OCI-LY7 (cell line): ENCODE results near the gene IDH3B. TPM values are rescaled to one million over a fixed set of nuclear protein-coding genes. Genes with fewer than 3 reads are reported as not detected.
A peak's percentile ranks its signal among the peaks of the same experiment; 100 is the strongest.

Experiments
- BruUV-seq: library from RNA; stranded (reverse); fragments of 400-500 nt; replicated peaks from 2 replicates; lab custom pipeline; 2021; lab: Mats Ljungman, UMichigan
- CTCF ChIA-PET: fragments of 300-600 bp; sonication (Branson Sonifier 250); formaldehyde crosslinking; loops from one replicate; lab custom pipeline; 2022; ENCODE audit warnings: antibody characterized with exemption; ENCODE audit not compliant: unreplicated experiment; lab: Charles Lee
- POLR2A ChIA-PET: fragments of 300-600 bp; sonication (Branson Sonifier 250); formaldehyde crosslinking; loops from one replicate; lab custom pipeline; 2022; ENCODE audit warnings: antibody characterized with exemption; lab: Charles Lee
- DNase-seq: peaks from one replicate; pipeline ENCODE4 v3.0.0-alpha.2; 2015; ENCODE audit warnings: low spot score
- H2AFZ ChIP-seq: fragments of 200-600 bp; sonication (generic), shearing (Covaris generic); 2 replicates; pipeline ENCODE4 v1.6.1; 2014; ENCODE audit warnings: mild to moderate bottlenecking, antibody characterized with exemption, low read length, moderate library complexity
- H3K27ac ChIP-seq: fragments of 200-600 bp; sonication (generic); 2 replicates; pipeline ENCODE4 v1.5.1; 2014; ENCODE audit warnings: mixed run types, low read depth, mild to moderate bottlenecking, moderate library complexity, low read length, inconsistent platforms; ENCODE audit not compliant: poor library complexity, severe bottlenecking
- H3K36me3 ChIP-seq: fragments of 200-600 bp; sonication (generic); 2 replicates; pipeline ENCODE4 v1.6.1; 2014; ENCODE audit warnings: mild to moderate bottlenecking, antibody characterized with exemption, low read length, moderate library complexity, mixed read lengths; ENCODE audit not compliant: insufficient read depth
- H3K4me1 ChIP-seq: fragments of 200-600 bp; sonication (generic); 2 replicates; pipeline ENCODE4 v1.5.1; 2014; ENCODE audit warnings: mild to moderate bottlenecking, low read length; ENCODE audit not compliant: insufficient read depth, poor library complexity, severe bottlenecking
- H3K4me2 ChIP-seq: fragments of 200-600 bp; sonication (generic); 2 replicates; pipeline ENCODE4 v1.6.1; 2014; ENCODE audit warnings: mild to moderate bottlenecking, low read length
- H3K4me3 ChIP-seq: fragments of 200-600 bp; sonication (generic); 2 replicates; pipeline ENCODE4 v1.5.1; 2014; ENCODE audit warnings: mild to moderate bottlenecking, low read depth, low read length; ENCODE audit not compliant: poor library complexity, severe bottlenecking
- H3K79me2 ChIP-seq: fragments of 200-600 bp; sonication (generic); 2 replicates; pipeline ENCODE4 v1.6.1; 2016; ENCODE audit warnings: low read depth, mild to moderate bottlenecking, low read length, moderate library complexity, mixed read lengths; ENCODE audit not compliant: insufficient read depth
- H3K9me2 ChIP-seq: fragments of 200-600 bp; sonication (generic); 2 replicates; pipeline ENCODE4 v1.6.1; 2016; ENCODE audit warnings: mild to moderate bottlenecking, low read length, mixed read lengths; ENCODE audit not compliant: insufficient read depth
- H3K9me3 ChIP-seq: fragments of 200-600 bp; sonication (generic); 2 replicates; pipeline ENCODE4 v1.6.1; 2014; ENCODE audit warnings: mild to moderate bottlenecking, mixed run types, low read length, mixed read lengths
- H4K20me1 ChIP-seq: fragments of 200-600 bp; sonication (generic); 2 replicates; pipeline ENCODE4 v1.6.1; 2014; ENCODE audit warnings: mild to moderate bottlenecking, antibody characterized with exemption, low read length, moderate library complexity, mixed read lengths; ENCODE audit not compliant: insufficient read depth
- EZH2phosphoT487 ChIP-seq: fragments of 200-600 bp; sonication (generic); IDR thresholded peaks from 2 replicates; pipeline ENCODE4 v1.6.1; 2018; ENCODE audit warnings: low read depth, borderline replicate concordance, mild to moderate bottlenecking, mixed run types, antibody characterized with exemption, low read length, moderate library complexity, mixed read lengths
- intact Hi-C: fragments of 100-400 bp; cut with micrococcal nuclease; formaldehyde crosslinking; loops from one replicate; pipeline ENCODE4 v1.10.0; 2022; ENCODE audit not compliant: unreplicated experiment
- total RNA-seq, 2 experiments: library from RNA; depleted of rRNA in 1 of 2; stranded (reverse); fragments of >200 nt in 1 of 2; shearing (Covaris generic) in 1 of 2; gene quantifications; 2 replicates each; pipeline ENCODE4 v1.2.3, GENCODE V29; 2014 to 2022
- TF ChIP-seq, protein P1 (sequence below): fragments of 200-600 bp; sonication (generic); conservative IDR thresholded peaks from 2 replicates; pipeline ENCODE4 v1.5.1; 2014; ENCODE audit warnings: mild to moderate bottlenecking, antibody characterized with exemption, low read length, moderate library complexity, mixed read lengths

The IDH3B gene
- total RNA-seq, 2 experiments from 2014 or later, result 142 to 154 TPM

DNA sequence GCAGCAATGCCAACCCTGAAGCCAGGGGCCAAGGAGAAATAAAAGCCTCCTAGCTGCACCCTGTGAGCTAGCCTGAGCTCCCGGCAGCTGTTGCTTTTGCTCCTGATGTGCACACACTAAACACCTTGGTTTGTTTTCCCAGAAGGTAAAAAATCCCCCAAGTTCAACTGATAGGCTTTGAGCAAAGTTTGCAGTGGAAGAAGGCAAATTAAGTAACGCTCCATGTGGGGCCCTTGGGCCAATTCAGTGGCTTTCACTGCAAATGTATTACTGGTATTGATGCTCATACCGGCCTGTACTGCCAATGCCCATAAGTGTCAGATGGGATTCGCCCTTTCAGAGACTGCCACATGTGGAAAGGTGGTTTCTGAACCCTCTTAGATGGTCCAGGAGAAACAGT lies 9.4 kb upstream of the IDH3B start:
- Histone ChIP-seq H3K4me2 (no peak overlapping the region), H3K9me3 (no peaks in the 10 kb centered on the region), H3K4me1 (no peaks in the 10 kb centered on the region), H2AFZ (no peak overlapping the region), H4K20me1 (no peaks in the 10 kb centered on the region), H3K9me2 (no peaks in the 10 kb centered on the region), H3K79me2 (no peaks in the 10 kb centered on the region), H3K4me3 (no peak overlapping the region), H3K27ac (no peak overlapping the region), H3K36me3 (no peaks in the 10 kb centered on the region)
- intact Hi-C loops, result no loop called here
- no TSS peak for BruUV-seq
- TF ChIP-seq, protein P1, sequence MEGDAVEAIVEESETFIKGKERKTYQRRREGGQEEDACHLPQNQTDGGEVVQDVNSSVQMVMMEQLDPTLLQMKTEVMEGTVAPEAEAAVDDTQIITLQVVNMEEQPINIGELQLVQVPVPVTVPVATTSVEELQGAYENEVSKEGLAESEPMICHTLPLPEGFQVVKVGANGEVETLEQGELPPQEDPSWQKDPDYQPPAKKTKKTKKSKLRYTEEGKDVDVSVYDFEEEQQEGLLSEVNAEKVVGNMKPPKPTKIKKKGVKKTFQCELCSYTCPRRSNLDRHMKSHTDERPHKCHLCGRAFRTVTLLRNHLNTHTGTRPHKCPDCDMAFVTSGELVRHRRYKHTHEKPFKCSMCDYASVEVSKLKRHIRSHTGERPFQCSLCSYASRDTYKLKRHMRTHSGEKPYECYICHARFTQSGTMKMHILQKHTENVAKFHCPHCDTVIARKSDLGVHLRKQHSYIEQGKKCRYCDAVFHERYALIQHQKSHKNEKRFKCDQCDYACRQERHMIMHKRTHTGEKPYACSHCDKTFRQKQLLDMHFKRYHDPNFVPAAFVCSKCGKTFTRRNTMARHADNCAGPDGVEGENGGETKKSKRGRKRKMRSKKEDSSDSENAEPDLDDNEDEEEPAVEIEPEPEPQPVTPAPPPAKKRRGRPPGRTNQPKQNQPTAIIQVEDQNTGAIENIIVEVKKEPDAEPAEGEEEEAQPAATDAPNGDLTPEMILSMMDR, result no peak
- no peak for TF ChIP-seq EZH2phosphoT487
- CTCF ChIA-PET, result no interaction called here
- POLR2A ChIA-PET, result no interaction called here
- DNase-seq, result no peak

DNA sequence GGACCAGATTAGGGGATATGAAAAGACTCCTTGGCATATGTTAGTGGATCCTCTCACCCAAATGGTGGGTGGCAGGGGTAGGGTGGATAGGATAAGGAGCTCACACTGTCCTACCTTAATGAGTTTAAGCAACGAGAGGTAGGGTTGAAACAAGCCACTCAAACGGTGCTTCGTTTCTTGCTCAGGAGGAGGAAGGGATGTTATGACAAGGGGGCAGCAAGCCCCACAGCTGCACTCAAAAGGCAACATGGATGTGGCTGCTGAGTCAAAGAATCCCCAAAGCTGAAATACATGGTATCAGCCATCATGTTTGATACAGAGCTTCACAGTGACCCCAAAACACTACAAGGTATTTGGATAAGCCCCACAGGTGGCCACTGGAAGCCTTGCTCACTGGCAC lies 8.4 kb upstream of the IDH3B start:
- ChIA-PET POLR2A (no interaction called here), CTCF (no interaction called here)
- Histone ChIP-seq H2AFZ (no peak overlapping the region), H3K36me3 (no peaks in the 10 kb centered on the region), H3K4me3 (no peak overlapping the region), H3K79me2 (no peaks in the 10 kb centered on the region), H3K4me2 (no peak overlapping the region), H3K4me1 (no peaks in the 10 kb centered on the region), H3K27ac (no peak overlapping the region), H3K9me3 (no peaks in the 10 kb centered on the region), H3K9me2 (no peaks in the 10 kb centered on the region), H4K20me1 (no peaks in the 10 kb centered on the region)
- no peak for DNase-seq
- TF ChIP-seq, protein P1, result no peak
- no peak for TF ChIP-seq EZH2phosphoT487
- intact Hi-C loops, result no loop called here
- BruUV-seq, result no TSS peak

DNA sequence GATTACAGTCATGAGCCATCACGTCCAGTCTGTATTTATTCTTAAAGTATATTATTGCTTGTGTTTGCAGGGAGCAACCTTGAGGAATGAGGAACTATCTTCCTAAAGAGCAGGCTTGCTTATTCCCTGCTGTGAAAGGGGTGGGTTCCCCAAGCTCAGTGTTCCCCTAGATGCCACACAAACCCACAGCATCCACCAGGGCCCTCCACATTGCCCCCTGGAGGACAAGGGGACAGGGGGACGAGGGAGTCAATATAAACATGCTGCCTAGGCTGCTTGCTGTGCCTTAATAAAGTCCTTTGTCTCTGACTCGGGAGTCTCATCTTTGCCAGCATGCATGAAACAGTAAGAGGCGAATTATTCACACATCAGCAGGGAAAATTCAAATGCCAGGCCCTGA lies 8.0 kb upstream of the IDH3B start:
- no TSS peak for BruUV-seq
- Histone ChIP-seq H3K9me2 (no peaks in the 10 kb centered on the region), H3K36me3 (no peaks in the 10 kb centered on the region), H2AFZ (no peak overlapping the region), H3K4me2 (no peak overlapping the region), H3K4me3 (no peak overlapping the region), H3K79me2 (no peaks in the 10 kb centered on the region), H3K9me3 (no peaks in the 10 kb centered on the region), H3K4me1 (no peaks in the 10 kb centered on the region), H3K27ac (no peak overlapping the region), H4K20me1 (no peaks in the 10 kb centered on the region)
- DNase-seq, result no peak
- CTCF ChIA-PET, result no interaction called here
- intact Hi-C loops, result no loop called here
- POLR2A ChIA-PET, result no interaction called here
- no peak for TF ChIP-seq EZH2phosphoT487
- TF ChIP-seq, protein P1, result peak; percentile 51; the same call in 1 of the 2 replicates
